ENCODE measurements around the gene CSMD2. TPM values are rescaled to one million over a fixed set of nuclear protein-coding genes. Genes with fewer than 3 reads are reported as not detected.

CSMD2 gene
- total RNA-seq, 1 donor from 2014 or later = 0.55 TPM

DNA sequence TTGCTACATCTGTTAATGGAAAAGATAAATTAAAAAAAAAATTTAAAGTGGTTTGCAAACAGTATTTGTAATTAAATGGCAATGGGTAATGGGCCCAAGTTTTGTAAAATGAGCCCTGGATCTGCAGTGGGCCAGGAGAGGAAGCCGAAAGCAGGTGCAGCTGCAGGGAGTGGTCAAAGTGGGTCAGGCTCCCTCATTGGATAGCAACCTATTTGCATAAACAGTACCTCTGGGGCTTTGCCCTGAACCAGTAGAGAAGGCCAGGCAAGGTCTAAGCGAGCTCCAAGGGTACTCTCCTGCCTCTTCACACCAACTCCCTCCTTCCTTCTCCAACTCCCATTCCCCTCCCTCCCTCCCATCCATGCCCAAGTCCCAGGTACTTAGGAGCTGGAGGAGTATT is 162.2 kb downstream of the CSMD2 start:
- H3K27ac Mint-ChIP-seq (ENCODE audit: unreplicated experiment) = no peak overlapping the region
- H3K4me1 Mint-ChIP-seq (ENCODE audit: low read depth) = no peaks in the 10 kb centered on the region
- no peaks in the 10 kb centered on the region for H3K9me3 Mint-ChIP-seq (ENCODE audit: low read depth)
- H3K4me3 Mint-ChIP-seq (ENCODE audit: unreplicated experiment) = no peak overlapping the region
- no peaks in the 10 kb centered on the region for H3K36me3 Mint-ChIP-seq (ENCODE audit: low read depth)
- DNase-seq (ENCODE audit: low spot score) = no peak
- no peak for TF ChIP-seq CTCF (IDR thresholded peaks at IDR 0.05)
- peaks cover 2% of the 10 kb centered on the region for H3K27me3 Mint-ChIP-seq (ENCODE audit: low read depth)

DNA sequence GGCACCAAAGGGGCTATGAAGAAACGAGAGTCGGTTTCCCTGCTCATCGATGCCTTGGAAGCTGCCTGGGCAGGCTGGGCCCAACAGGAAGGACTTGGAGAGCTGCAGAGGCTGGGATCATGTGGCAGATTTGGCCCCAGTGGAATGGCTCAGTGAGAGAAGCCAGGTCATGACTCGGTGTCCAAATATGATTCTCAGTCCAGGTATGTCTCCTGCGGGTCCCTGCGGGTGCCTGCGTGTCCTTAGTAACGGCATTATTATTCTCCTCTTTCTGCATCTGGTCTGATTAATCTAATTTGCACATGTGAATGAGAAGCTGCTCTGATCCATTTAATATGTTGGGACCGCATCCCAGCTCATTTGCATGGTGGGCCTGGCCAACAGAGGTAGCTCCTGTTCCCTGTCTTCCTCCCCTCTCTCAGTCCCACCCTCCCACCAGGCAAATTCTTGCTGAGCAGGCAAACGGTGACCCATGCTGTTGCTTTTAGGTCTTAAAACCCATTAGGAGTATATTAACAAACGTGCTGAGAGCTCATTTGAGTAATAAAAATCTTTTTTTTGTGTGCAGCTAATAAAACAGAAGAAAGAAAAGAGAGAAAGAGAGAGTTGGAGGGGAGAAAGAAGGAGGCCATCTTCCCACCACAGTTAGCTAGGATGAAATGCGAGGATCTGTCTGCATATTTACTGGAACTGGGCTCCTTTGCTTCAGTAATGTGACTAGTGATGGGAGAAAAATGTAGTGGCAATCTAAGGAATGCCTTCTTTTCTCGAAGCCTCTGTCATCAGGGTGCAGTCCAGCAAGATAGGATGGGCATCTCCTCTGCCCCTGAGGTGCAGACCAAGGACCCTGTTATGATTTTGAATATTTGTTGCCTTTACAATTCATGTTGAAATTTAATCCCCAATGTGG is 167.6 kb downstream of the CSMD2 start:
- Mint-ChIP-seq H3K4me3 (ENCODE audit: unreplicated experiment) (no peak overlapping the region), H3K27me3 (ENCODE audit: low read depth) (peaks cover 5% of the 10 kb centered on the region), H3K27ac (ENCODE audit: unreplicated experiment) (no peak overlapping the region), H3K36me3 (ENCODE audit: low read depth) (no peaks in the 10 kb centered on the region), H3K9me3 (ENCODE audit: low read depth) (peaks cover 7% of the 10 kb centered on the region), H3K4me1 (ENCODE audit: low read depth) (no peaks in the 10 kb centered on the region)
- TF ChIP-seq CTCF (IDR thresholded peaks at IDR 0.05) = no peak
- no peak for DNase-seq (ENCODE audit: low spot score)

- no peak overlapping the region for H3K27ac Mint-ChIP-seq (ENCODE audit: unreplicated experiment)
- peaks cover 5% of the 10 kb centered on the region for H3K27me3 Mint-ChIP-seq (ENCODE audit: low read depth)
- DNase-seq (ENCODE audit: low spot score) = no peak
- no peak for TF ChIP-seq CTCF (IDR thresholded peaks at IDR 0.05)
- H3K9me3 Mint-ChIP-seq (ENCODE audit: low read depth) = peaks cover 13% of the 10 kb centered on the region
- H3K36me3 Mint-ChIP-seq (ENCODE audit: low read depth) = no peaks in the 10 kb centered on the region
- H3K4me1 Mint-ChIP-seq (ENCODE audit: low read depth) = no peaks in the 10 kb centered on the region
- H3K4me3 Mint-ChIP-seq (ENCODE audit: unreplicated experiment) = no peak overlapping the region
Observed at GRCh38 chr1:33996281-33996680, 168.7 kb downstream of the CSMD2 start.

DNA sequence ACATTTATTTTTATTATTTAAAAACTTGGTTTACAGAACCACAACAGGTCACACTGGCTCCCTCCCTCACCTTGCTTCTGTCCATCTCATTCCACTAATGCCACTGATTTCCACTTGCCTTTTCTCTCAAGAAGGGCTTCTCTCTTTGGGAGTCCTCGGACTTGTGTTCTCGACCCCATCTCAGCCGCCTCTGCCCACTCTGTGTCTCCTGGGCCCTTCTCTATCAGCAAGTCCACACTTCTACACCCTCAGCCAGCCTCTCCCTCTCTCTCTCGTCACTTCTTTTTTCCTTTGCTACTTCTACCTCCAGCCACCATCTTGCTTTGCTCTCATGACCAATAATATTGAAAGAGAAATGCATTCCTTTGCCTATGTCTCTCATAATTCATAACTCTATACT is 171.7 kb downstream of the CSMD2 start:
- no peaks in the 10 kb centered on the region for H3K4me1 Mint-ChIP-seq (ENCODE audit: low read depth)
- no peak overlapping the region for H3K27ac Mint-ChIP-seq (ENCODE audit: unreplicated experiment)
- H3K27me3 Mint-ChIP-seq (ENCODE audit: low read depth) = peaks cover 3% of the 10 kb centered on the region
- no peak for TF ChIP-seq CTCF (IDR thresholded peaks at IDR 0.05)
- H3K4me3 Mint-ChIP-seq (ENCODE audit: unreplicated experiment) = no peak overlapping the region
- H3K36me3 Mint-ChIP-seq (ENCODE audit: low read depth) = no peaks in the 10 kb centered on the region
- no peak for DNase-seq (ENCODE audit: low spot score)
- peaks cover 16% of the 10 kb centered on the region for H3K9me3 Mint-ChIP-seq (ENCODE audit: low read depth)

DNA sequence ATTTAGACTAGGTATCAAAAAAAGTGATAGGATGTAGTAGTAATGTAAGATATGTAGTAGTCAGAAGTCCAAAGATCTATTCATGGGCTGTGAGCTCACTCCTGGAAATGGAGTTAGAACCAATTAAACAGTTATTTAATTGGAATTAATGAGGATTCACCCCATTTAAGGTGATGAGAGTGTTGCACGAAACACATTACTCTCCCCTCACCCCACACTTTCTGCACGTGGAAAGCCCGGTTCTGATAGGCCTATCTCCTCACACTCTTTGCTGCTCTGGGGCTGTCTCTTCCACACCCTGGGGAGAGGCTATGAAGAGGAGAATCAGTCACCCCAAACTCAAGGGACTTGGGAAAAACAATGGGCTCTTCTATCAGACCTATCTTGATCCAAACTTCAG is 174.7 kb downstream of the CSMD2 start:
- no peak overlapping the region for H3K4me3 Mint-ChIP-seq (ENCODE audit: unreplicated experiment)
- no peak overlapping the region for H3K27ac Mint-ChIP-seq (ENCODE audit: unreplicated experiment)

More for the DNA sequence above, 174.7 kb downstream of the CSMD2 start:
- no peak for DNase-seq (ENCODE audit: low spot score)
- Mint-ChIP-seq H3K27me3 (ENCODE audit: low read depth) (peaks cover 2% of the 10 kb centered on the region), H3K36me3 (ENCODE audit: low read depth) (no peaks in the 10 kb centered on the region), H3K4me1 (ENCODE audit: low read depth) (no peaks in the 10 kb centered on the region), H3K9me3 (ENCODE audit: low read depth) (peaks cover 16% of the 10 kb centered on the region)
- no peak for TF ChIP-seq CTCF (IDR thresholded peaks at IDR 0.05)
